RKO (cell line): ENCODE results near the gene GINS2.

ENCODE experiments used
- DNase-seq: peaks from one replicate; pipeline ENCODE4 v3.0.0-alpha.2; 2016; ENCODE audit warnings: low spot score

The GINS2 gene

DNA sequence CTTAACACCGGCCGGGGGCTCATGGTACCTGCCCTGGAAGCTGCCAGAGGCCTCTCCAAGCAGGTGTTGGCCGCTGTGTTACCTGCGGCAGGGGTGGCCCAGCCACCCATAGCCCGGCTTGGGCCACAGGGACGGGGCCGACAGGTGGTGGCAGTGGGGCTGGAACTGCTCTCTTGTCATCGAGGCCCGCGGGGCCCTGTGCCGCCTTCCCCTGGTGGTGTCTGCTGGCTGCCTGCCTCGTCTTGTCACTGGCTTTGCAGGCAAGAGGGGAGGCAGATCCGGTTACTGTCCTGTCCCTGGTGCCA lies 48.5 kb downstream of the GINS2 start:
- no peak for DNase-seq

DNA sequence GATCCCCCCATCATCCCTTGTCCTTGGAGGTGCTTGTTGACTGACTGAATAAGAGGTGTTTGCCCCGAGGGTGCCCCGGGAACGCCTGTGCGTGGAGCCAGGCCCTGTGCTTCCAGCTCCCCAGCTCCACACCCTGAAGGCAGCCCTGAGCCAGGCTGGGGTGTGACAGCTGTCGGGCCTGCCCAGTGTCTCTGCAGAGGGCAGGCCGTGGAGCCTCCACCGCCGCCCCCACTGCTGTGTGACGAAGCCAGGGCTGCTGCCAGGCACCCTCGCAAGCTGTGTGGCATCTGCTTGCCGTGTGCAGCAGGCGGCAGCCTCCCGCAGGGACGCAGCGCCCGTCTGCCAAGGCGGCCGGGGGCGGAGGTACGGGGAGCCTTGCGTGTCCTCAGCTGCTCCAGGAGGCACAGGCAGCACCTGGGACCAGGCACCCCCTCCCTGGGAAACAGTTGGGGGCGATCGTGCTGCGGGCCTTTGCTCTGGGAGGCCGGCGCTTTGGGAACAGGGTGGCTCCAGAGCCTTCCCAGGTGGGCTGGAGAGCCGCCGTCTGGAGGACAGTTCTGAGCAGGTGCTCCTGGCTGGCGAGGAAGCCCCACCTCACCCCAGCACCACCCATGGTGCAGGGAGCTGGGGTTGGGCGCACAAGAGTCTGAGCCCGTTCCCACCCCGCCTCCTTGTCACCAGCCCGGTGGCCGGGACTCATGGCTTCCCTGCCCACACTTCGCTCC lies 49.1 kb downstream of the GINS2 start:
- no peak for DNase-seq

- DNase-seq, result no peak
Observed at GRCh38 chr16:85638695-85639409, 49.9 kb downstream of the GINS2 start.

DNA sequence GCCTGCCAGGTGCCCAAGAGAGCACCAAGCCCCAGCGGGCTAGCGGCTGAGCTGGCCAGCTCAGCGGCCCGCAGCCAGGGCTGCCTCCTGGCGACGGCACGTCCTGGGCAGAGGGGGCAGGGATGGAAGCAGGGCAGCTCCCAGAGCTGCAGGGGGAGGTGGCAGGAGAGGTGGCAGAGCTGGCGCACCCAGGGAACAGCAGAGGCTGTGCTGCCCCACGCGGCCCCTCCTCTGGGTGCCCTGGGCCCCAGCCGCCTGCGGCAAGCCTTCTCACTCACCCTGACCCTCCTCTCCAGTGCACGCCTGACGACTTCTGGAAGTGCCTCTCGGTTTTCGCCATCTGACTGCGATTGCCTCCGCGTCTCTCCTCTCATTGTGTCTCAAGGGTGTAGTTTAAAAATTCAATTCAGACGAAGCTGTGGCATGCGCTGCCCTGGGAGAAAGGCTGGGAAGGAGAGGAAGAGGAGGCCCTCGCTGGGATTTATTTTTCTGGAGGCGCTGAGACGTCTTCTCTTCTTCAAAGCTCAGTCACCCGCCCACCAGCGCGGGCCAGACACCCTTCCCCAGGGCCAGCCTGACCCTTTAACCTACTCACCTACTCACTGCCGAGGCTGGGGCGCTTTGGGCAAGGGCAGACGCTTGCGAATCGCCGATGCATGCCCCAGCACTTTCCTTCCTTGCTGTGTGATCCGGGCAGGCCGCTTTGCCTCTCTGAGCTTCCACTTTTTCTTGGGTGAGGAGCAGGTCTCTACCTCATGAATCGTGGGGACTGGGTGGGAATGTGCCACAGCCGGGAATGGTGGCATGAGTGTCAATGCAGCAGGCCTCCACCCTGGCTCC lies 50.7 kb downstream of the GINS2 start:
- DNase-seq, result no peak

GRCh38 chr16:85637061-85637807 lies 51.5 kb downstream of the GINS2 start:
- DNase-seq, result no peak

GRCh38 chr16:85636234-85636812 lies 52.4 kb downstream of the GINS2 start:
- DNase-seq, result no peak

GRCh38 chr16:85635545-85636140 lies 53.1 kb downstream of the GINS2 start:
- no peak for DNase-seq

GRCh38 chr16:85634747-85635544 lies 53.8 kb downstream of the GINS2 start:
- DNase-seq, result no peak

DNA sequence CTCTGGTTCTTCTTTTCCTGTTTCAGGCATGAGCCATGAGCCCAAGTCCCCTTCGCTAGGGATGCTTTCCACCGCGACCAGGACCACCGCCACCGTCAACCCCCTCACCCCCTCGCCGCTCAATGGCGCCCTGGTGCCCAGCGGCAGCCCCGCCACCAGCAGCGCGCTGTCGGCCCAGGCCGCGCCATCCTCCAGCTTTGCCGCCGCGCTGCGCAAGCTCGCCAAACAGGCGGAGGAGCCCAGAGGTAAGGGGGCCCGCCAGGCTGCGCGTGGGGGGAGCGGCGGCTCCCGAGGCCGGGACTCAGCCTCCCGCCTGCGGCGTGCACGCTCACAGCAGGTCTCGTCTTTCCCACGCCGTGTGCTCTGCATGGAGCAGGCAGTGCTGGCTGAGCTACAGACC lies 54.9 kb downstream of the GINS2 start:
- DNase-seq, result no peak

DNA sequence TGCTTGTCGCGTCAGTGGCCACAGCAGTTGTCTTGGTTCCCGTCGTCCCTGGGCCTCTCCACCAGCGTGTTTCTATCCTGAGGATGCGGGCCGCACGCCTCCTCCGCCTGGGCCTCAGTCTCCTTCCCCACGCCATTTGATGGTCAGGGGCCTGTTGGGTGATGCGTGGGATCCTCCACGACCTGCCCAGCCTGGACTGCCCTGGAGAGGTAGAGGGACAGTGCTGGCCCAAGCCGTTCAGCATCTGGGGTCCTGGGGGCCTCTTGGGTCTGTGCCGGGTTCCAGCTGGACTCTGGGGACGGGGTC lies 55.4 kb downstream of the GINS2 start:
- no peak for DNase-seq

DNA sequence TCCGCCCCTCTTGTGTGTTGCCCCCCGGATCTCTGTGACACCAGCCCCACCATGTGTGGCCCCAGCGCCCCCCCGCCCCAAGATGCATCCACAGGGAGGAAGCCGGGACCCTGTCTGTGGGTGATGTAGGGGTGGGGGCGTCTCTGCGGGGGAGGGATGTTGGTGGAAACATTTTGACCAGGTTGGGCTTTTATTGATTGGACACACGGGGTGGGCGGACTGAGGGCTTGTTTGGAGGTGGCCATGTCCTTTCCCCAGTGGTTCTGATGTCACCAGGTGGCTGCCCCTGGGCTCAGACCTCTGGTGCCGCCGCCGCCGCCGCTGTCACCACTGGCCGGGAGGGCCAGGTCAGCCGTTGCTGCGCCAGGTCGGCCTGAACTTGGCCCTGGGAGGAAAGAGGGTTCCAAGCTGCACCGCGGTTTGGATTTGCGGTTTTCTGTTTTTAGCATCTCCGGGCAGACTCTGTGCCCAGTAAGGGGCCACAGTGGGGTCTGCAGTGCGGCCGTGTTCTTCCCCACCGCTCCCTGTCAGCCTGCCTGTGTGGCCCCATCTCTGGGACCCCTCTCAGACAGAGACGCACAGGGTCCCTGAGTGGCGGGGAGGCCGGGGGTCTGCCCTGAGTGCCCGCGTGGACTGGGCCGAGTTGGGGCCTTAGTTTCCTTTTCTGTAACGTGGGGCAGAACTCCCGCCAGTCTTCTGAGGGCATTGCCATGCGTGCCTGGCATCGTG lies 55.9 kb downstream of the GINS2 start:
- no peak for DNase-seq

DNA sequence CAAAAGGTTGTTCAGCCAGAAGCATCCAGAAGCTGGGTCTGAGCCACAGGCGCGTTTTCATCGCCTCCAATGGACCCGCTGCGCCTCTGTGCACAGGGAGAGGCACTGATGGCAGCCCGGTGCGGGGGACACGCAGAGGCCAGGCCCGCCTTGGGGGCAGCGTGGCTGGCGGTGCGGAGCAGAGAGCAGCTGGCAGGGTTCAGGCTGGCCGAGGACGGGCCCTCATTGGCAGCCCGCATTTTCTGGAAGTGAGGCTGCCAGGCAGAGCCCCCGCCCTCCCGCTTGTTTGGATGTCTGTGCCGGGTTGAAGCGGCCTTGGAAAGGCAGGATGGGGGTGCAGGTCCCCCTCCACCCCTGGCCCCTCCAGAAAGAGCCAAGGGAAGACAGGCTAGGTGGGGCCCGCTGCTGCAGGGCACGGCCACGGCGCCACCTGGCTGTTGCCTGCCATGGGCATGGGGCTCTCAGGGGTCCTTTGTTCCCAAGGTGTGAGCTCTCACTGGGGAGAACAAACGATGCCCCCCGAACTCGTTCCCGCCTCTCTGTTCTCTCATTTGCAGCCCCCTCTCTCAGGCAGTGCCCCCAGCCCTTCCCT lies 56.9 kb downstream of the GINS2 start:
- DNase-seq, result no peak

DNA sequence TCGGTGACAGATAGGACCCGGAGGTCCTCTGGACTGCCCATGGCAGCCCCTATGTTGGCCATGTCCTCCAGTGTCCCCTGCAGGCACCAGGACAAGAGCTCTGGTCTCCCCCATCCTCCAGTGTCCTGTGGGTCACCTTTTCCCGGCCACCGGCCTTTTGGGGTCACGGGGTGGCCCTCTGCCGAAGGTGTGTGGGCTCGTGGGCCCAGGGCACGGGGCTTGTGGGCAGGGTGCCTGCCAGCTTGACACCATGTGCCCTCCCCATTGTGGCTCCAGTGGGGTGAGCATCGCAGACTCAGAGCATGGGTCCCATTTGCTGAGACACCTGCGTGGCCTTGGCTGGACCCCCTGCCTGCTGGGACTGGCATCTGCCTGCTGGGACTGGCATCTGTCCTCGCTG lies 57.5 kb downstream of the GINS2 start:
- DNase-seq, result no peak

GRCh38 chr16:85629853-85630252 lies 58.9 kb downstream of the GINS2 start:
- no peak for DNase-seq

DNA sequence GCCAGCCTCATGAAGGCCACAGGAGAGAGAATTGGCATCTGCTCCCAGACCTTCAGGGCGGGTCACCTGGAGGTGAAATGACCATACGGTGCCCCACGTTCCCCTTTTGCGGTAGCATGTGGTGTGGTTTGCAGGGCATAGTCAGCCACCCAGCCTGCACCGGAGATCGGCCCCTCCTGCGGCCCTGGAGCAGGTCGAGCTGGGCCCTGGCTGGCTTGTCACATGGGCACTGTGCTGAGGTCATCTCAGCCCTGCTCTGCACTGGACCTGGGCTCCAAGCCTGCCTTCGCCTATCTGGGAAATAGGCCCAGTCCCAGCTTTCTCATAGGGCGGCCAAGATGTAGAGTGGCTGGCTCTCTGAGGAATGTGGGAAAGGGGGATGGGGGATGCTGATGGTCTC lies 59.4 kb downstream of the GINS2 start:
- DNase-seq, result no peak

DNA sequence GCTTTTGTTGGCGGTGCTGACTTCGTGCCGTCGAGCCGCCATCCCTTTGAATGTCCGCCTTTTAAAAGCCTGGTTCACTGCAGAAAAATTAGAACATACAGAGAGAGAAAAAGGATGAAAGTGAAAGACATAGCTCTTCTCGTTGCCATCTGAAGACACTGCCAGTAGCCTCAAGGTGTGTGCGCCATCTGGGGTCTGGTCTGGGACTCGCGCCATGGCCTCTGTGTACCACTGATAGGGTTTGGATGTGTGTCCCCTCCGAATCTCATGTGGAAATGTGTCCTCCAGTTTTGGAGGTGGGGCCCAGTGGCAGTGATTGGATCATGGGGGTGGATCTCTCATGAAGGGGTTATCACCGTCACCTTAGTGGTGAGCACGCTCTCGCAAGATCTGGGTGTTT lies 60.1 kb downstream of the GINS2 start:
- no peak for DNase-seq

- no peak for DNase-seq
Observed at GRCh38 chr16:85628265-85628556, 60.5 kb downstream of the GINS2 start.

GRCh38 chr16:85627526-85628264 lies 61.1 kb downstream of the GINS2 start:
- no peak for DNase-seq

DNA sequence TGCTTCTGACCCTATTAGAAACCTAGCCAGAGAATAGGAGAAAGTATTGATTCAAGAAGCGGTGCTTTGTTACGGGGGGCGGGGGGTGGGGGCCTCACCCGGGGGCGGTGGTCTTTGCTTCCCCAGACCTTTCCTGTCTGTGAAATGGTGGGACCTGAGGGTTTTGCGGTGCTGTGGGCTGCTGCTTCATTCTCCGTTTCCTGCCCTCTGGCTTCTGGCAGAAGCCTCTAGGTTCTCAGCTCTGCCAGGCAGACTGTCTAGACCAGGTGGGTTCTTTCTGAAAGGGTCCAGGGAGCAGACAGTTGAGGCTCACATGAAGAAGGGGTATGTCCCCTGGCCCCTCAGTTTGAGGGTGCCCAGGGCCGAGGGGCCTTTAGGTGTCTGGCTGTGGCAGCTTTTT lies 61.7 kb downstream of the GINS2 start:
- no peak for DNase-seq
